ENCODE measurements around the gene PDE3B. TPM values are rescaled to one million over a fixed set of nuclear protein-coding genes. Genes with fewer than 3 reads are reported as not detected.

Gene PDE3B
- total and polyA plus RNA-seq, 4 donors = 2.5 to 15.1 (median 7.6) TPM

DNA sequence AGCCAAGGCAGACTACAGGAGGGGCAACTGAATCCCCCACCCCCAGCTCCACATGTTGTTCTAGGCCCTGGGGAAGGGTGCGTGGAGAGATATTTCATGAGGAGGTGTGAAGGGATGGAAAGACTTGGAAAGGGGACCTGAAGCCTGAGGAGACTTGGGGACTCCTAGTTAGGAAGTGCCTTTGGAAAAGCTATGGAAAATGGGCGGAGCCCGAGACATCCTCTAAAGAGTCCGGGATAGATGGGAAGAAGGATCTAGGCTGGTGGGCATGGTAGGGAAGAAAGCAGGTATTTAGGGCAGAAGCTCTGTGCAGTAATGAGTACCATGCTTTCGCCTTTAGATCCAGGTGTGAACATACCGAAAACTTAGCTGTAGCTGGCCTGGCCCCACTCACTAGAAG, 263.4 kb downstream of the PDE3B start:
- Histone ChIP-seq H3K36me3 (ENCODE audit: control insufficient read depth in 1 of 2, insufficient read depth in 2 of 2, low read length in 1 of 2) (no peaks in the 10 kb centered on the region), H3K27me3 (ENCODE audit: control insufficient read depth in 1 of 2, insufficient read depth in 2 of 2, low read length in 1 of 2) (no peaks in the 10 kb centered on the region), H3K27ac (ENCODE audit: low read depth in 1 of 2, low read length in 2 of 2) (no peak overlapping the region), H3K4me1 (ENCODE audit: control insufficient read depth in 1 of 2, insufficient read depth in 2 of 2, low read length in 2 of 2) (no peaks in the 10 kb centered on the region), H3K4me3 (ENCODE audit: low read length in 2 of 2) (no peak overlapping the region), H3K9me3 (ENCODE audit: control insufficient read depth, low read length) (no peaks in the 10 kb centered on the region)
- ATAC-seq (ENCODE audit: low FRiP score) = no peak
- intact Hi-C loops (cut with DNase I) = loop anchor here (5.0 to 10.0 kb wide), 5 partner anchors 75 to 955 kb away; no protein-coding TSS in a partner anchor
- DNase-seq = no peak
- 91 to 94% methylated on average over 6 of the region's 6 CpGs for WGBS, 2 donors

DNA sequence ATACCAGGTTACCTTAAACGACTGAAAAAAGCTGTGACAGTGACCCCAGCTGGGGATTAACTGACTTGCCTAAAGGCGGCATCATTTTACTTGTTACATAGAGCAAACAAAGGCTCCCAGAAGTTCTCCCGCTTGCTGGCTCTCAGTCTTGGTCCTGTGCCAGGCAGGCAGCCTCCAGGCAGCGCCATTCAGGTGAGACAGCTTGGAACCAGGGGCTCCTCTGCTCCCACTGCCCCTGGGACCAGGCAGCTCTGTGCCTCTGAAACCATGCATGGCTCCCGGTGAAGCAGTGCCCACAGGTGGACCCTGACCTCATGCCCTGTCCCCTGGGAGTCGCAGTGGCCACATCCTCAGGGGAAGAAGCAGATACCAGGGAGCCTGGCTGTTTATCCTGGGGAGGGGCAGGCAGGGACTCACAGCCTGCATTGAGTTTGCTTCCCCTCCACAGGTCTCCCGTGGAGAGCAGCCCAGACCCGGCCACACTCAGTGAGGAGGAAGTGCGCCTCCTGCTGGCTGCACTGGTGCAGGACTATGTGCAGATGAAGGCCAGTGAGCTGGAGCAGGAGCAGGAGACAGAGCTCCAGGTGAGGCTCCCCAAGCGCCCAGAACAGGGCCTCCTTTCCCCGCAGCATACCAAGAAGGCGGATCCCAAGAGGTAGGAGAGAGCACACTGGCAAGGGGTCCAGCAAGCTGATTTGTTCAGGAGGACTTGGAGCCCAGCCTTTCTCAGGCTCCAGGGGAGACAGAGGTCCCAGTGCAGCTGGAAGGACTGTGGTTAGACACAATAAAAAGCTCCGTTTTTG, 264.0 kb downstream of the PDE3B start:
- intact Hi-C loops (cut with DNase I) = loop anchor here (2.0 to 10.0 kb wide), 6 partner anchors 75 to 955 kb away; no protein-coding TSS in a partner anchor
- peak; percentile 84 for ATAC-seq (ENCODE audit: low FRiP score)
- 42% methylated on average over 13 of the region's 13 CpGs for WGBS, 2 donors

DNA sequence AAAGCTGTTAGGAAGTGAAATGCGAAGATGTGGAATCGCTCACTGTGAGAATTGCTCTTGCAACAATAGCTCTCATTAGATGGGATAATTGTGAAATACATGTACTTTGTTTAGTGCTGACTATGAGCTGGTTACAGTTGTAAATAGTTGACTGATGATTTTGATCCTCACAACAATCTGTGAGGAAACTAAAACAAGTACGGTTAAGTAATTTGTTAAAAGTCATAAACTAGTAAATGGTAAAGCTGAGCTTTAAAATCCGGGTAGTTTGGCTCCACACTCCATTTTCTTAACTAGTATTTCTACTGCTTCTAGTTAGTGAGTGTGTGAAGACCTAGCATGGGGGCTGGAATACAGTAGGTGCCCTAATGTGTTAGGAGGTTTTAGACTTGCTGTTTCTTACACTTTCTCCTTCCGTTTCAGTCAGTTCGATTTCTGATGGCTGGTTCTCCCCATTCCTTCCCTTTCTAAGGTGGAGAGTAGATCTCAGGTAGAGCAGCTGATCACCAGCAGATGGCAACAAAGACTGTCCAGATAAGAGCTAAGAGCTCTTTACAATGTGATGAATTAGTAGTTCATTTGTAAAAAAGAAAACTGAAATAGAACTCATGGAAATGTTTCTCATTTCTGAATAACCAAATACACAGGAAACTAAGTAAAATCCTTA, 264.7 kb downstream of the PDE3B start:
- no peaks in the 10 kb centered on the region for H3K27me3 ChIP-seq (ENCODE audit: control insufficient read depth in 1 of 2, insufficient read depth in 2 of 2, low read length in 1 of 2)
- no peak overlapping the region for H3K4me3 ChIP-seq (ENCODE audit: low read length in 2 of 2)
- H3K27ac ChIP-seq (ENCODE audit: low read depth in 1 of 2, low read length in 2 of 2) = no peak overlapping the region
- 35 to 38% methylated on average over 6 of the region's 6 CpGs for WGBS, 2 donors
- ATAC-seq (ENCODE audit: low FRiP score) (no peak), DNase-seq (no peak)
- intact Hi-C loops (cut with DNase I) = loop anchor here (2.0 to 10.0 kb wide), 6 partner anchors 74 to 956 kb away; no protein-coding TSS in a partner anchor
- H3K9me3 ChIP-seq (ENCODE audit: control insufficient read depth, low read length) = no peaks in the 10 kb centered on the region
- no peaks in the 10 kb centered on the region for H3K4me1 ChIP-seq (ENCODE audit: control insufficient read depth in 1 of 2, insufficient read depth in 2 of 2, low read length in 2 of 2)
- H3K36me3 ChIP-seq (ENCODE audit: control insufficient read depth in 1 of 2, insufficient read depth in 2 of 2, low read length in 1 of 2) = no peaks in the 10 kb centered on the region

More for the DNA sequence above, 264.0 kb downstream of the PDE3B start:
- Histone ChIP-seq H3K36me3 (ENCODE audit: control insufficient read depth in 1 of 2, insufficient read depth in 2 of 2, low read length in 1 of 2) (no peaks in the 10 kb centered on the region), H3K27me3 (ENCODE audit: control insufficient read depth in 1 of 2, insufficient read depth in 2 of 2, low read length in 1 of 2) (no peaks in the 10 kb centered on the region), H3K27ac (ENCODE audit: low read depth in 1 of 2, low read length in 2 of 2) (no peak overlapping the region), H3K4me1 (ENCODE audit: control insufficient read depth in 1 of 2, insufficient read depth in 2 of 2, low read length in 2 of 2) (no peaks in the 10 kb centered on the region), H3K9me3 (ENCODE audit: control insufficient read depth, low read length) (no peaks in the 10 kb centered on the region), H3K4me3 (ENCODE audit: low read length in 2 of 2) (no peak overlapping the region)
- peak; percentile 90 to 94 for DNase-seq

DNA sequence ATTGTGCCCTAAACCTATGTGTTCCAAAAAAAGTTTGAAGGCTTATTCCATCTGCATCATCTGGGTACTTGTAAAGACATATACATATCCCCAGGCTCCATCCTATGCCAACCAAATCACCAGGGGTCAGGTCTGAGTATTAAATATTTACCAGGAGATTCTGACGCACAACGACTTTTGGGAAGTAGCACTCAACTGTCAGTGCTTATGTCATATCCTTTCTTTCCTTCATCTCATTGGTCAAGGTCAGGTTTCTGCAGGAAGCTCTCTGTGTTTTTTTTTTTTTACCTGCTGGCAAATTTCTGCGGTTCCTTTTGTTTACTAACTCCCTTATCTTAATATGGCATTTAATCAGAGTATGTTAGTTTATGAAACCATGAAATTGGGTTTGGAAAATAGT, 270.9 kb downstream of the PDE3B start:
- 80 to 82% methylated on average over 3 of the region's 3 CpGs for WGBS, 2 donors

DNA sequence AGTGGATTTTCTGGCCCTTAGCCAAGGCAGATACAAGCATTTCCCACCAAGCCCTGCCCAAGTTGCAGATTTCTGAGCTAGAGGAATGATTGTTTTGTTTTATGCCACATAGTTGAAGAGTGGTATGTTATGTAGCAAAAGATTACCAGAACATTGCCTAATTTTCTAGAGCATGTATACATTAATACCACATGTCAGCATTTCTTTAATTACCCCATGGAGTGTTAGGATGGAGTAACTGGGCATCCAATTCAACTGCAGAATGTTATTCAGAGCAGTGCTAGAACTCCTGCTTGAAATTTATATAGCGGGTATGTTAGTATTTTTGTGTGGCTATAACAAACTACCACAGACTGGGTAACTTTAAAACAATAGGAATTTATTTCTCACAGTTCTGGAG, 272.8 kb downstream of the PDE3B start:
- DNase-seq (no peak), ATAC-seq (ENCODE audit: low FRiP score) (no peak)
- Histone ChIP-seq H3K27ac (ENCODE audit: low read depth in 1 of 2, low read length in 2 of 2) (no peak overlapping the region), H3K27me3 (ENCODE audit: control insufficient read depth in 1 of 2, insufficient read depth in 2 of 2, low read length in 1 of 2) (no peaks in the 10 kb centered on the region), H3K4me3 (ENCODE audit: low read length in 2 of 2) (no peak overlapping the region), H3K4me1 (ENCODE audit: control insufficient read depth in 1 of 2, insufficient read depth in 2 of 2, low read length in 2 of 2) (no peaks in the 10 kb centered on the region), H3K9me3 (ENCODE audit: control insufficient read depth, low read length) (no peaks in the 10 kb centered on the region), H3K36me3 (ENCODE audit: control insufficient read depth in 1 of 2, insufficient read depth in 2 of 2, low read length in 1 of 2) (no peaks in the 10 kb centered on the region)
- intact Hi-C loops (cut with DNase I) = no loop called here
- WGBS, 2 donors = 95 to 99% methylated on average over 1 of the region's 1 CpG

More for the DNA sequence above, 270.9 kb downstream of the PDE3B start:
- H3K36me3 ChIP-seq (ENCODE audit: control insufficient read depth in 1 of 2, insufficient read depth in 2 of 2, low read length in 1 of 2) = no peaks in the 10 kb centered on the region
- DNase-seq (no peak), ATAC-seq (ENCODE audit: low FRiP score) (no peak)
- H3K4me1 ChIP-seq (ENCODE audit: control insufficient read depth in 1 of 2, insufficient read depth in 2 of 2, low read length in 2 of 2) = no peaks in the 10 kb centered on the region
- intact Hi-C loops (cut with DNase I) = no loop called here
- no peak overlapping the region for H3K4me3 ChIP-seq (ENCODE audit: low read length in 2 of 2)
- no peak overlapping the region for H3K27ac ChIP-seq (ENCODE audit: low read depth in 1 of 2, low read length in 2 of 2)
- no peaks in the 10 kb centered on the region for H3K27me3 ChIP-seq (ENCODE audit: control insufficient read depth in 1 of 2, insufficient read depth in 2 of 2, low read length in 1 of 2)
- H3K9me3 ChIP-seq (ENCODE audit: control insufficient read depth, low read length) = no peaks in the 10 kb centered on the region

Other genes with a start within 250 kb of the PDE3B start
- 10 to 100 TPM; 90.6 to 92.8 TPM for gene COPB1, start 144.0 kb upstream of the PDE3B start, total RNA-seq
- 10 to 100 TPM; 45.3 to 48.6 TPM for gene COPB1, start 144.0 kb upstream of the PDE3B start, polyA plus RNA-seq
- gene PSMA1, start 123.4 kb upstream of the PDE3B start, total RNA-seq = 100 to 1,000 TPM; 117 to 122 TPM
- 100 to 1,000 TPM in 1 of 2 donors, 10 to 100 TPM in 1; 92.8 to 133 TPM for gene PSMA1, start 123.4 kb upstream of the PDE3B start, polyA plus RNA-seq
- gene CYP2R1, start 248.4 kb downstream of the PDE3B start, total RNA-seq = 10 to 100 TPM; 23.1 to 26.2 TPM
- 10 to 100 TPM; 13.3 to 43.4 TPM for gene CYP2R1, start 248.4 kb downstream of the PDE3B start, polyA plus RNA-seq

All from aorta (tissue), 5 donors.